HG03064 (cell line): ENCODE measurements around the gene ACOX2.
A peak's percentile ranks its signal among the peaks of the same experiment; 100 is the strongest.
"Not testable (repeated sequence)": the region's sequence is repeated elsewhere in the genome, so short reads cannot be mapped to it uniquely, and the experiment has no call there.

ENCODE experiments used
- ATAC-seq: cut with Tn5 transposase; IDR thresholded peaks from one replicate; pipeline ENCODE4 v1.9.1; 2021; ENCODE audit warnings: low read depth; ENCODE audit not compliant: unreplicated experiment

The ACOX2 gene

GRCh38 chr3:58535531-58536500 is 1.2 kb downstream of the ACOX2 start:
- no peak for ATAC-seq

- ATAC-seq, result no peak
These were observed 2.1 kb downstream of the ACOX2 start for GRCh38 chr3:58534592-58535494.

GRCh38 chr3:58532794-58533220 is 4.2 kb downstream of the ACOX2 start:
- peak; percentile 78 for ATAC-seq

GRCh38 chr3:58531956-58532355 is 5.0 kb downstream of the ACOX2 start:
- ATAC-seq, result no peak

- ATAC-seq, result no peak
These were observed 5.4 kb downstream of the ACOX2 start for GRCh38 chr3:58531555-58531954.

- ATAC-seq, result no peak
These were observed 6.6 kb downstream of the ACOX2 start for GRCh38 chr3:58530354-58530865.

- ATAC-seq, result no peak
These were observed 7.3 kb downstream of the ACOX2 start for GRCh38 chr3:58529516-58530353.

- ATAC-seq, result no peak
These were observed 8.4 kb downstream of the ACOX2 start for GRCh38 chr3:58528629-58529028.

- not testable (repeated sequence) for ATAC-seq
These were observed 9.6 kb downstream of the ACOX2 start for GRCh38 chr3:58527440-58527839.

- ATAC-seq, result no peak
These were observed 10.5 kb downstream of the ACOX2 start for GRCh38 chr3:58526515-58526957.

- ATAC-seq, result no peak
These were observed 12.6 kb downstream of the ACOX2 start for GRCh38 chr3:58524326-58524888.

- ATAC-seq, result no peak
These were observed 14.1 kb downstream of the ACOX2 start for GRCh38 chr3:58522759-58523425.

- no peak for ATAC-seq
These were observed 14.9 kb downstream of the ACOX2 start for GRCh38 chr3:58521917-58522631.

- ATAC-seq, result no peak
These were observed 15.7 kb downstream of the ACOX2 start for GRCh38 chr3:58521336-58521670.

- ATAC-seq, result no peak
These were observed 16.3 kb downstream of the ACOX2 start for GRCh38 chr3:58520403-58521335.

GRCh38 chr3:58519668-58520402 is 17.2 kb downstream of the ACOX2 start:
- no peak for ATAC-seq

- no peak for ATAC-seq
These were observed 18.6 kb downstream of the ACOX2 start for GRCh38 chr3:58518291-58518789.
